ENCODE measurements around the gene DMKN.

Gene DMKN

GRCh38 chr19:35522745-35523327 is 9.4 kb upstream of the DMKN start:
- no peak overlapping the region for H3K4ac ChIP-seq (ENCODE audit: low read depth, low read length)
- H4K12ac ChIP-seq (ENCODE audit: low read depth, low read length): no peak overlapping the region
- no peak overlapping the region for H4K91ac ChIP-seq (ENCODE audit: low read depth, low read length)
- H3K14ac ChIP-seq (ENCODE audit: low read length): no peak overlapping the region
- no peak overlapping the region for H2AK5ac ChIP-seq (ENCODE audit: low read length)
- no peak overlapping the region for H3K18ac ChIP-seq (ENCODE audit: low read length)
- DNase-seq: no peak
- H3K79me2 ChIP-seq (ENCODE audit: control insufficient read depth, insufficient read depth, low read length, poor library complexity): no peaks in the 10 kb centered on the region
- H4K8ac ChIP-seq (ENCODE audit: low read depth, low read length): no peak overlapping the region
- H3K9ac ChIP-seq (ENCODE audit: low read length): no peak overlapping the region
- no peak overlapping the region for H2BK5ac ChIP-seq (ENCODE audit: low read depth, low read length, poor library complexity)
- H3K4me3 ChIP-seq (ENCODE audit: low read depth, low read length): no peak overlapping the region
- no CpG with 5 or more reads among the region's 12 CpGs for WGBS (ENCODE audit: extremely low coverage, insufficient coverage, insufficient read length)
- H3K4me2 ChIP-seq (ENCODE audit: low read length): no peak overlapping the region
- H3K9me3 ChIP-seq (ENCODE audit: insufficient read depth, low read depth, low read length): no peaks in the 10 kb centered on the region
- no peaks in the 10 kb centered on the region for H3K27me3 ChIP-seq (ENCODE audit: insufficient read depth, low read length)
- no peak overlapping the region for H3K23ac ChIP-seq (ENCODE audit: low read length)
- no peaks in the 10 kb centered on the region for H3K36me3 ChIP-seq (ENCODE audit: control insufficient read depth in 1 of 2, insufficient read depth in 2 of 2, low read length in 2 of 2)
- no peaks in the 10 kb centered on the region for H3K79me1 ChIP-seq (ENCODE audit: low read length)
- no peak overlapping the region for H2BK120ac ChIP-seq (ENCODE audit: insufficient read depth, low read length, poor library complexity)
- H3K4me1 ChIP-seq (ENCODE audit: control insufficient read depth in 1 of 2, insufficient read depth in 2 of 2, low read length in 2 of 2): no peaks in the 10 kb centered on the region
- H2AFZ ChIP-seq (ENCODE audit: insufficient read depth, low read length, poor library complexity): no peak overlapping the region
- no peak overlapping the region for H3K27ac ChIP-seq (ENCODE audit: low read depth, low read length)
- no peak overlapping the region for H2BK12ac ChIP-seq (ENCODE audit: low read length)

GRCh38 chr19:35521124-35521743 is 7.8 kb upstream of the DMKN start:
- no CpG with 5 or more reads among the region's 16 CpGs for WGBS (ENCODE audit: extremely low coverage, insufficient coverage, insufficient read length)
- no peak overlapping the region for H4K91ac ChIP-seq (ENCODE audit: low read depth, low read length)
- no peak overlapping the region for H2AK5ac ChIP-seq (ENCODE audit: low read length)
- no peak overlapping the region for H4K12ac ChIP-seq (ENCODE audit: low read depth, low read length)
- H2BK120ac ChIP-seq (ENCODE audit: insufficient read depth, low read length, poor library complexity): no peak overlapping the region
- no peak overlapping the region for H4K8ac ChIP-seq (ENCODE audit: low read depth, low read length)
- no peak overlapping the region for H2BK12ac ChIP-seq (ENCODE audit: low read length)
- no peaks in the 10 kb centered on the region for H3K27me3 ChIP-seq (ENCODE audit: insufficient read depth, low read length)
- H3K36me3 ChIP-seq (ENCODE audit: control insufficient read depth in 1 of 2, insufficient read depth in 2 of 2, low read length in 2 of 2): no peaks in the 10 kb centered on the region
- no peak overlapping the region for H3K27ac ChIP-seq (ENCODE audit: low read depth, low read length)
- H3K23ac ChIP-seq (ENCODE audit: low read length): no peak overlapping the region
- H3K18ac ChIP-seq (ENCODE audit: low read length): no peak overlapping the region
- H3K4me2 ChIP-seq (ENCODE audit: low read length): no peak overlapping the region
- H3K4me3 ChIP-seq (ENCODE audit: low read depth, low read length): no peak overlapping the region
- H3K4me1 ChIP-seq (ENCODE audit: control insufficient read depth in 1 of 2, insufficient read depth in 2 of 2, low read length in 2 of 2): no peaks in the 10 kb centered on the region
- no peaks in the 10 kb centered on the region for H3K9me3 ChIP-seq (ENCODE audit: insufficient read depth, low read depth, low read length)
- H2AFZ ChIP-seq (ENCODE audit: insufficient read depth, low read length, poor library complexity): no peak overlapping the region
- H3K79me2 ChIP-seq (ENCODE audit: control insufficient read depth, insufficient read depth, low read length, poor library complexity): no peaks in the 10 kb centered on the region
- no peak overlapping the region for H2BK5ac ChIP-seq (ENCODE audit: low read depth, low read length, poor library complexity)
- no peak overlapping the region for H3K14ac ChIP-seq (ENCODE audit: low read length)
- H3K9ac ChIP-seq (ENCODE audit: low read length): no peak overlapping the region
- DNase-seq: no peak
- H3K79me1 ChIP-seq (ENCODE audit: low read length): no peaks in the 10 kb centered on the region
- H3K4ac ChIP-seq (ENCODE audit: low read depth, low read length): no peak overlapping the region

- Histone ChIP-seq H3K79me1 (ENCODE audit: low read length) (no peaks in the 10 kb centered on the region), H3K4me2 (ENCODE audit: low read length) (no peak overlapping the region), H3K4me3 (ENCODE audit: low read depth, low read length) (no peak overlapping the region), H3K4me1 (ENCODE audit: control insufficient read depth in 1 of 2, insufficient read depth in 2 of 2, low read length in 2 of 2) (no peaks in the 10 kb centered on the region), H4K91ac (ENCODE audit: low read depth, low read length) (no peak overlapping the region), H3K14ac (ENCODE audit: low read length) (no peak overlapping the region), H2AK5ac (ENCODE audit: low read length) (no peak overlapping the region), H3K18ac (ENCODE audit: low read length) (no peak overlapping the region), H3K23ac (ENCODE audit: low read length) (no peak overlapping the region), H4K12ac (ENCODE audit: low read depth, low read length) (no peak overlapping the region), H4K8ac (ENCODE audit: low read depth, low read length) (no peak overlapping the region), H3K27me3 (ENCODE audit: insufficient read depth, low read length) (no peaks in the 10 kb centered on the region), H3K36me3 (ENCODE audit: control insufficient read depth in 1 of 2, insufficient read depth in 2 of 2, low read length in 2 of 2) (no peaks in the 10 kb centered on the region), H3K4ac (ENCODE audit: low read depth, low read length) (no peak overlapping the region), H2BK5ac (ENCODE audit: low read depth, low read length, poor library complexity) (no peak overlapping the region), H2AFZ (ENCODE audit: insufficient read depth, low read length, poor library complexity) (no peak overlapping the region), H3K9ac (ENCODE audit: low read length) (no peak overlapping the region), H3K79me2 (ENCODE audit: control insufficient read depth, insufficient read depth, low read length, poor library complexity) (no peaks in the 10 kb centered on the region), H3K9me3 (ENCODE audit: insufficient read depth, low read depth, low read length) (no peaks in the 10 kb centered on the region), H2BK12ac (ENCODE audit: low read length) (no peak overlapping the region), H3K27ac (ENCODE audit: low read depth, low read length) (no peak overlapping the region), H2BK120ac (ENCODE audit: insufficient read depth, low read length, poor library complexity) (no peak overlapping the region)
- DNase-seq: no peak
- no CpG with 5 or more reads among the region's 7 CpGs for WGBS (ENCODE audit: extremely low coverage, insufficient coverage, insufficient read length)
Measured at GRCh38 chr19:35519291-35519690, 5.8 kb upstream of the DMKN start.

- Histone ChIP-seq H3K79me2 (ENCODE audit: control insufficient read depth, insufficient read depth, low read length, poor library complexity) (no peaks in the 10 kb centered on the region), H3K9ac (ENCODE audit: low read length) (no peak overlapping the region), H3K27me3 (ENCODE audit: insufficient read depth, low read length) (no peaks in the 10 kb centered on the region), H2BK5ac (ENCODE audit: low read depth, low read length, poor library complexity) (no peak overlapping the region), H3K4ac (ENCODE audit: low read depth, low read length) (no peak overlapping the region), H3K18ac (ENCODE audit: low read length) (no peak overlapping the region), H2BK12ac (ENCODE audit: low read length) (no peak overlapping the region), H4K91ac (ENCODE audit: low read depth, low read length) (no peak overlapping the region), H3K4me3 (ENCODE audit: low read depth, low read length) (no peak overlapping the region), H3K36me3 (ENCODE audit: control insufficient read depth in 1 of 2, insufficient read depth in 2 of 2, low read length in 2 of 2) (no peaks in the 10 kb centered on the region), H2AK5ac (ENCODE audit: low read length) (no peak overlapping the region), H4K12ac (ENCODE audit: low read depth, low read length) (no peak overlapping the region), H2BK120ac (ENCODE audit: insufficient read depth, low read length, poor library complexity) (no peak overlapping the region), H3K23ac (ENCODE audit: low read length) (no peak overlapping the region), H3K9me3 (ENCODE audit: insufficient read depth, low read depth, low read length) (no peaks in the 10 kb centered on the region), H3K4me1 (ENCODE audit: control insufficient read depth in 1 of 2, insufficient read depth in 2 of 2, low read length in 2 of 2) (no peaks in the 10 kb centered on the region), H3K79me1 (ENCODE audit: low read length) (no peaks in the 10 kb centered on the region), H2AFZ (ENCODE audit: insufficient read depth, low read length, poor library complexity) (no peak overlapping the region), H4K8ac (ENCODE audit: low read depth, low read length) (no peak overlapping the region), H3K27ac (ENCODE audit: low read depth, low read length) (no peak overlapping the region), H3K14ac (ENCODE audit: low read length) (no peak overlapping the region), H3K4me2 (ENCODE audit: low read length) (no peak overlapping the region)
- peak; percentile 27 to 62 for DNase-seq
- no CpG with 5 or more reads among the region's 6 CpGs for WGBS (ENCODE audit: extremely low coverage, insufficient coverage, insufficient read length)
Measured at GRCh38 chr19:35518313-35518712, 4.9 kb upstream of the DMKN start.
